Sigmoid colon (tissue), 4 donors: ENCODE results near the gene TSPAN9.

Source experiments
- CTCF ChIP-seq, 4 experiments: fragments of 450-650 bp in 3 of 4; fragments of 200-600 bp in 1 of 4; IDR thresholded peaks; one replicate each; pipeline ENCODE4 v1.5.1; 2016 to 2019; ENCODE audit warnings: antibody characterized with exemption in 4 of 4, mild to moderate bottlenecking in 3 of 4, moderate library complexity in 2 of 4
- EP300 ChIP-seq, 4 donors: sonication (generic); formaldehyde crosslinking; IDR thresholded peaks; one replicate each; pipeline ENCODE4 v1.6.1; 2017; ENCODE audit warnings: antibody characterized with exemption in 4 of 4

- TF ChIP-seq CTCF (IDR thresholded peaks at IDR 0.05) (no peak), EP300 (IDR thresholded peaks at IDR 0.05) (no peak)
These were observed 28.7 kb downstream of the TSPAN9 start for GRCh38 chr12:3105690-3106479.
